Mesenchymal stem cell (in vitro differentiated cells and primary cell): Measurements from ENCODE around the gene CDK5RAP2.

Experiments used
- DNase-seq: peaks from one replicate; pipeline ENCODE4 v3.0.0-alpha.2; 2013
- H2AFZ ChIP-seq: one replicate; pipeline ENCODE4 v1.6.1; 2013; ENCODE audit warnings: low read depth, mild to moderate bottlenecking, control low read depth, inconsistent platforms, low read length, moderate library complexity
- H2AK5ac ChIP-seq: 2 replicates; pipeline ENCODE4 v1.6.1; 2013; ENCODE audit warnings: low read length, moderate library complexity, mild to moderate bottlenecking, inconsistent platforms; ENCODE audit not compliant: severe bottlenecking
- H2BK120ac ChIP-seq: one replicate; pipeline ENCODE4 v1.6.1; 2013; ENCODE audit warnings: low read depth, mild to moderate bottlenecking, inconsistent platforms, low read length, moderate library complexity
- H2BK12ac ChIP-seq, 2 experiments: one replicate each; pipeline ENCODE4 v1.6.1; 2013; ENCODE audit warnings: inconsistent platforms in 2 of 2, low read length in 2 of 2, mild to moderate bottlenecking in 2 of 2, moderate library complexity in 2 of 2, control low read depth in 1 of 2
- H2BK15ac ChIP-seq: one replicate; pipeline ENCODE4 v1.6.1; 2013; ENCODE audit warnings: mild to moderate bottlenecking, low read depth, inconsistent platforms; ENCODE audit not compliant: poor library complexity, severe bottlenecking
- H2BK5ac ChIP-seq: 2 replicates; pipeline ENCODE4 v1.6.1; 2013; ENCODE audit warnings: low read depth, mild to moderate bottlenecking, low read length, control low read depth, inconsistent platforms; ENCODE audit not compliant: poor library complexity, severe bottlenecking
- H3K14ac ChIP-seq, 2 experiments: one replicate each; pipeline ENCODE4 v1.6.1; 2013; ENCODE audit warnings: inconsistent platforms in 2 of 2, low read length in 2 of 2, control low read depth in 1 of 2, mild to moderate bottlenecking in 1 of 2, moderate library complexity in 1 of 2
- H3K18ac ChIP-seq, 2 experiments: one replicate each; pipeline ENCODE4 v1.6.1; 2013; ENCODE audit warnings: inconsistent platforms in 2 of 2, low read length in 2 of 2, control low read depth in 1 of 2, low read depth in 1 of 2, mild to moderate bottlenecking in 1 of 2
- H3K23ac ChIP-seq, 2 experiments: one replicate each; pipeline ENCODE4 v1.6.1; 2013; ENCODE audit warnings: inconsistent platforms in 2 of 2, low read length in 2 of 2, mild to moderate bottlenecking in 2 of 2, moderate library complexity in 2 of 2, control low read depth in 1 of 2
- H3K27ac ChIP-seq: 2 replicates; pipeline ENCODE4 v1.5.1; 2013; ENCODE audit warnings: mild to moderate bottlenecking, moderate library complexity, low read length, control low read depth, inconsistent platforms; ENCODE audit not compliant: poor library complexity, severe bottlenecking
- H3K27me3 ChIP-seq, 2 experiments: 2 replicates each; pipeline versions ENCODE4 v1.6.1 to v1.7.0; 2013; ENCODE audit warnings: low read length in 2 of 2, mild to moderate bottlenecking in 2 of 2, moderate library complexity in 2 of 2, control low read depth in 1 of 2, inconsistent platforms in 1 of 2; ENCODE audit not compliant: control insufficient read depth in 1 of 2, insufficient read depth in 1 of 2
- H3K36me3 ChIP-seq, 2 experiments: 2 replicates each; pipeline versions ENCODE4 v1.6.1 to v1.7.0; 2013; ENCODE audit warnings: low read length in 2 of 2, control low read depth in 1 of 2, inconsistent platforms in 1 of 2, low read depth in 1 of 2, mild to moderate bottlenecking in 1 of 2; ENCODE audit not compliant: insufficient read depth in 2 of 2, control insufficient read depth in 1 of 2
- H3K4ac ChIP-seq, 2 experiments: one replicate each; pipeline ENCODE4 v1.6.1; 2013; ENCODE audit warnings: inconsistent platforms in 2 of 2, low read length in 2 of 2, mild to moderate bottlenecking in 2 of 2, moderate library complexity in 2 of 2, control low read depth in 1 of 2, low read depth in 1 of 2
- H3K4me1 ChIP-seq: 2 replicates; pipeline ENCODE4 v1.6.1; 2013; ENCODE audit warnings: low read depth, low read length, control low read depth; ENCODE audit not compliant: control insufficient read depth, insufficient read depth
- H3K4me2 ChIP-seq: 2 replicates; pipeline ENCODE4 v1.6.1; 2013; ENCODE audit warnings: low read length, mild to moderate bottlenecking, inconsistent platforms; ENCODE audit not compliant: poor library complexity, severe bottlenecking
- H3K4me3 ChIP-seq, 2 experiments: 2 replicates each; pipeline versions ENCODE4 v1.5.1 to v1.7.0; 2013; ENCODE audit warnings: low read length in 2 of 2, mild to moderate bottlenecking in 2 of 2, control low read depth in 1 of 2, low read depth in 1 of 2; ENCODE audit not compliant: insufficient read depth in 1 of 2
- H3K79me1 ChIP-seq: replicated peaks from 2 replicates; pipeline ENCODE4 v1.6.1; 2013; ENCODE audit warnings: mild to moderate bottlenecking, control low read depth, low read length, inconsistent platforms; ENCODE audit not compliant: poor library complexity, severe bottlenecking
- H3K9ac ChIP-seq: 2 replicates; pipeline ENCODE4 v1.7.0; 2013; ENCODE audit warnings: mild to moderate bottlenecking, low read length, moderate library complexity
- H3K9me3 ChIP-seq: 2 replicates; pipeline ENCODE4 v1.7.0; 2013; ENCODE audit warnings: mild to moderate bottlenecking, low read length; ENCODE audit not compliant: control insufficient read depth
- H4K8ac ChIP-seq: one replicate; pipeline ENCODE4 v1.6.1; 2013; ENCODE audit warnings: inconsistent platforms, mild to moderate bottlenecking, low read length, moderate library complexity
- H4K91ac ChIP-seq: one replicate; pipeline ENCODE4 v1.6.1; 2013; ENCODE audit warnings: mild to moderate bottlenecking, low read length, inconsistent platforms
- WGBS: methylation state at CpG from one replicate; pipeline ENCODE4 v1.1.7; 2013; ENCODE audit warnings: mixed read lengths; 5-methylcytosine and 5-hydroxymethylcytosine counted together

Gene CDK5RAP2

GRCh38 chr9:120431268-120431667 lies 148.7 kb downstream of the CDK5RAP2 start:
- 100% methylated on average over 1 of the region's 2 CpGs for WGBS

GRCh38 chr9:120424248-120424647 lies 155.7 kb downstream of the CDK5RAP2 start:
- Histone ChIP-seq H4K91ac (no peak overlapping the region), H2BK12ac (no peak overlapping the region), H4K8ac (no peak overlapping the region), H3K23ac (no peak overlapping the region), H3K14ac (no peak overlapping the region), H3K27ac (no peak overlapping the region), H2BK120ac (no peak overlapping the region), H3K9me3 (no peaks in the 10 kb centered on the region), H2BK15ac (no peak overlapping the region), H2BK5ac (no peak overlapping the region), H3K4me1 (no peaks in the 10 kb centered on the region), H3K4ac (no peak overlapping the region), H3K27me3 (no peaks in the 10 kb centered on the region), H3K4me2 (no peak overlapping the region), H3K4me3 (no peak overlapping the region), H2AK5ac (no peak overlapping the region), H3K9ac (no peak overlapping the region), H3K79me1 (peaks cover 16% of the 10 kb centered on the region), H3K18ac (no peak overlapping the region), H3K36me3 (peaks cover 4 to 19% of the 10 kb centered on the region in 2 experiments), H2AFZ (no peak overlapping the region)
- DNase-seq = no peak

More at GRCh38 chr9:120431268-120431667, 148.7 kb downstream of the CDK5RAP2 start:
- no peak overlapping the region for H3K14ac ChIP-seq
- H3K79me1 ChIP-seq = peaks cover 17% of the 10 kb centered on the region
- H3K4me1 ChIP-seq = no peaks in the 10 kb centered on the region
- no peak overlapping the region for H4K8ac ChIP-seq
- H2BK15ac ChIP-seq = no peak overlapping the region
- H2AK5ac ChIP-seq = no peak overlapping the region
- no peak overlapping the region for H3K23ac ChIP-seq
- no peak overlapping the region for H2BK5ac ChIP-seq
- H2AFZ ChIP-seq = no peak overlapping the region
- H3K18ac ChIP-seq = no peak overlapping the region
- H3K36me3 ChIP-seq = peaks cover 0 to 3% of the 10 kb centered on the region in 2 experiments
- H3K27me3 ChIP-seq = no peaks in the 10 kb centered on the region
- H2BK12ac ChIP-seq = no peak overlapping the region
- H3K9ac ChIP-seq = no peak overlapping the region
- H4K91ac ChIP-seq = no peak overlapping the region
- H3K27ac ChIP-seq = no peak overlapping the region
- no peak overlapping the region for H3K4ac ChIP-seq
- no peak overlapping the region for H2BK120ac ChIP-seq
- no peak overlapping the region for H3K4me3 ChIP-seq
- no peaks in the 10 kb centered on the region for H3K9me3 ChIP-seq
- H3K4me2 ChIP-seq = no peak overlapping the region
- DNase-seq = no peak

DNA sequence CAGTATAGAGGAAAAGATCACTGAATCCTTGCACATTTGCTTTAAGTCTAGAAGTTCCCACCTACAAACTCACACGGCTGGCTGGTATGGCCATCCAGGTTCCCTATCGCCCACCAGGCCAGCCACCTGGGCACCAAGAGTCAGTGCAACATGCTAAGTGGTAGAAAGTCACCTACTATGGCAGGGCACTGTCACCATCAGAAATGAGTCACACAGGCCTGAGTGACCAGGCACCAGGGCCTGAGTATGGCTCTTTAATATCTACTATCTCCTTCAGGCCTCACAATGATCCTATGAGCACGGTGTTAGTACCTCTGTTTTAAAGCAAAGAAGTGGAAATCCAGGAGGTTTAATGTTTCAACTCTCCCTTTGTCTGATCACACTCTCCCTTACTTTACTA lies 156.2 kb downstream of the CDK5RAP2 start:
- H2AK5ac ChIP-seq = no peak overlapping the region
- H3K18ac ChIP-seq = no peak overlapping the region
- no peaks in the 10 kb centered on the region for H3K4me1 ChIP-seq
- H3K36me3 ChIP-seq = peaks cover 6 to 19% of the 10 kb centered on the region in 2 experiments
- no peak overlapping the region for H4K8ac ChIP-seq
- H2BK120ac ChIP-seq = no peak overlapping the region
- H3K9me3 ChIP-seq = no peaks in the 10 kb centered on the region
- no peaks in the 10 kb centered on the region for H3K27me3 ChIP-seq
- no peak overlapping the region for H2BK12ac ChIP-seq
- no peak overlapping the region for H3K4me2 ChIP-seq
- no peak overlapping the region for H2BK5ac ChIP-seq
- H3K27ac ChIP-seq = no peak overlapping the region
- peaks cover 16% of the 10 kb centered on the region for H3K79me1 ChIP-seq
- H3K4ac ChIP-seq = no peak overlapping the region
- no peak overlapping the region for H3K9ac ChIP-seq
- no peak overlapping the region for H2BK15ac ChIP-seq
- WGBS = 95% methylated on average over 2 of the region's 3 CpGs
- no peak overlapping the region for H2AFZ ChIP-seq
- no peak overlapping the region for H3K23ac ChIP-seq
- no peak overlapping the region for H4K91ac ChIP-seq
- DNase-seq = no peak
- no peak overlapping the region for H3K14ac ChIP-seq
- no peak overlapping the region for H3K4me3 ChIP-seq

- Histone ChIP-seq H3K4me2 (no peak overlapping the region), H3K27me3 (no peaks in the 10 kb centered on the region), H3K23ac (no peak overlapping the region), H3K9ac (no peak overlapping the region), H2AK5ac (no peak overlapping the region), H3K18ac (no peak overlapping the region), H2AFZ (no peak overlapping the region), H3K27ac (no peak overlapping the region), H3K14ac (no peak overlapping the region), H2BK12ac (no peak overlapping the region), H4K8ac (no peak overlapping the region), H3K4ac (no peak overlapping the region), H4K91ac (no peak overlapping the region), H3K4me1 (no peaks in the 10 kb centered on the region), H2BK5ac (no peak overlapping the region), H3K79me1 (peaks cover 20% of the 10 kb centered on the region), H3K36me3 (peaks cover 13 to 19% of the 10 kb centered on the region in 2 experiments), H3K9me3 (no peaks in the 10 kb centered on the region), H2BK15ac (no peak overlapping the region), H2BK120ac (no peak overlapping the region), H3K4me3 (no peak overlapping the region)
- WGBS = 81% methylated on average over 3 of the region's 3 CpGs
- no peak for DNase-seq
Observed at GRCh38 chr9:120421977-120422376, 158.0 kb downstream of the CDK5RAP2 start.
